Measurements from ENCODE around the gene FAM237B.

Gene FAM237B

DNA sequence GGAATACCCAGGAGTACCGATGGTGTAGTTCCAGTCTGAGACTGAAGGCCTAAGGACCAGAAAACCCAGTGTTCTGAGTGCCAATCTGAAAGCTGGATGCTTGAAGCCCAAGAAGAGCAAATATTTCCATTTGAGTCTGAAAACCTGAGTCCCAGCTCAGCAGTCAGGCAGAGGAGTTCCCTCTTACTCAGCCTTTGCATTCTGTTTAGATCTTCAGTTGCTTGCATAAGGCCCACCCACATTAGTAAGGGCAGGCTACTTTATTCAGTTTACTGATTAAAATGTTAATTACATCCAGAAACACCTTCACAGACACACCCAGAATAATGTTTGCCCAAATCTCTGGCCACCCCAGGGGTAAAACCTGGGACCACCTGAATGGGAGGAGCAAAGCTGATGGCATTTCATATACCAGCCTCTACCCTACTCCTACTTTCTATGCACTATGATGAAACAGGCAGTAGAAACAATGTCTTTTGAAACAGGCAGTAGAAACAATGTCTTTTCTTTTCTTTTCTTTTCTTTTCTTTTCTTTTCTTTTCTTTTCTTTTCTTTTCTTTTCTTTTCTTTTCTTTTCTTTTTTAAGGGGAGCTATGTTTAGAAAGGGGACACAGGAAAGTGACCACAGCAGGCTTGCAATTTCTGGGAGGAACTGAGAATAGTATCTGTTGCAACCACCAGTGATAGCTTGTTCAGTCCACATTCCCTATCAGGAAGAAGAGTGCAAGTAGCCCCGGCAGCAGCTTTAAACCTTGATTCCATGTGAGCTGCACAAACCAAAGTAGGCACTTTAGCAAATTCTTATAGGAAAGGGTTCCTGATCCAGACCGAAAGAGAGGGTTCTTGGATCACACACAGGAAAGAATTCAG is 30.6 kb downstream of the FAM237B start:
- Histone ChIP-seq H3K9ac (ENCODE audit: low read depth, low read length, poor library complexity, severe bottlenecking) (no peak overlapping the region), H3K4me3 (ENCODE audit: low read length, poor library complexity, severe bottlenecking) (no peak overlapping the region), H3K4me1 (ENCODE audit: insufficient read depth, low read length, poor library complexity, severe bottlenecking) (peaks cover 5% of the 10 kb centered on the region), H3K36me3 (ENCODE audit: insufficient read depth, low read length) (no peaks in the 10 kb centered on the region), H4K20me1 (ENCODE audit: insufficient read depth, low read length, poor library complexity, severe bottlenecking) (no peaks in the 10 kb centered on the region), H3K9me3 (ENCODE audit: insufficient read depth, low read depth, low read length) (no peaks in the 10 kb centered on the region; the same call in 1 of the 2 replicates), H3K79me2 (ENCODE audit: insufficient read depth, low read length) (no peaks in the 10 kb centered on the region), H3F3A (ENCODE audit: low read depth) (no peaks in the 10 kb centered on the region), H3K9me2 (replicated peaks; ENCODE audit: low read depth, low read length) (no peaks in the 10 kb centered on the region), H3K4me2 (ENCODE audit: low read depth, low read length, poor library complexity, severe bottlenecking) (no peak overlapping the region), H2AFZ (ENCODE audit: low read length) (no peak overlapping the region), H3K27me3 (ENCODE audit: insufficient read depth, low read length, poor library complexity, severe bottlenecking) (no peaks in the 10 kb centered on the region)
- TF ChIP-seq EZH2phosphoT487 (IDR thresholded peaks at IDR 0.05; ENCODE audit: borderline replicate concordance), result no peak
- TF ChIP-seq, protein P1, sequence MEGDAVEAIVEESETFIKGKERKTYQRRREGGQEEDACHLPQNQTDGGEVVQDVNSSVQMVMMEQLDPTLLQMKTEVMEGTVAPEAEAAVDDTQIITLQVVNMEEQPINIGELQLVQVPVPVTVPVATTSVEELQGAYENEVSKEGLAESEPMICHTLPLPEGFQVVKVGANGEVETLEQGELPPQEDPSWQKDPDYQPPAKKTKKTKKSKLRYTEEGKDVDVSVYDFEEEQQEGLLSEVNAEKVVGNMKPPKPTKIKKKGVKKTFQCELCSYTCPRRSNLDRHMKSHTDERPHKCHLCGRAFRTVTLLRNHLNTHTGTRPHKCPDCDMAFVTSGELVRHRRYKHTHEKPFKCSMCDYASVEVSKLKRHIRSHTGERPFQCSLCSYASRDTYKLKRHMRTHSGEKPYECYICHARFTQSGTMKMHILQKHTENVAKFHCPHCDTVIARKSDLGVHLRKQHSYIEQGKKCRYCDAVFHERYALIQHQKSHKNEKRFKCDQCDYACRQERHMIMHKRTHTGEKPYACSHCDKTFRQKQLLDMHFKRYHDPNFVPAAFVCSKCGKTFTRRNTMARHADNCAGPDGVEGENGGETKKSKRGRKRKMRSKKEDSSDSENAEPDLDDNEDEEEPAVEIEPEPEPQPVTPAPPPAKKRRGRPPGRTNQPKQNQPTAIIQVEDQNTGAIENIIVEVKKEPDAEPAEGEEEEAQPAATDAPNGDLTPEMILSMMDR (conservative IDR thresholded peaks at IDR 0.05; ENCODE audit: low read length), result no peak

DNA sequence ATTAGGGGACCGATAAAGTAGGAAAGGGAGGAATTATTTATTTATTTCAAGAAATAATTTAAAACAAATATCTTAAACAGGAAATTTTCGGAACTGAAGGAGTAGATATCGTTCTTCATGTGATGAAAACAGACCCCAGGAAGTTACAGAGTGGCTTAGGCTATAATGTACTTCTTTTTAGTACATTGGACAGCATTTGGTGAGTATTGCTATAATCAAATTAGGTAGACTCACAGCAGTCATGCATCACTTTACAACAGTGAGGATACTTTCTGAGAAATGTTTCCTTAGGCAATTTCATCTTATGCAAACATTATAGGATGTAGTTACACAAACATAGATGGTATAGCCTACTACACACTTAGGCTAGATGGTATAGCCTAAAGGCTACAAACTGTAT is 33.0 kb downstream of the FAM237B start:
- no peaks in the 10 kb centered on the region for H3K27me3 ChIP-seq (ENCODE audit: insufficient read depth, low read length, poor library complexity, severe bottlenecking)
- no peaks in the 10 kb centered on the region; the same call in 1 of the 2 replicates for H3K9me3 ChIP-seq (ENCODE audit: insufficient read depth, low read depth, low read length)
- H3K4me1 ChIP-seq (ENCODE audit: insufficient read depth, low read length, poor library complexity, severe bottlenecking), result peaks cover 10% of the 10 kb centered on the region
- no peak overlapping the region for H3K9ac ChIP-seq (ENCODE audit: low read depth, low read length, poor library complexity, severe bottlenecking)
- TF ChIP-seq EZH2phosphoT487 (IDR thresholded peaks at IDR 0.05; ENCODE audit: borderline replicate concordance), result no peak
- TF ChIP-seq, protein P1 (conservative IDR thresholded peaks at IDR 0.05; ENCODE audit: low read length), result no peak
- no peaks in the 10 kb centered on the region for H4K20me1 ChIP-seq (ENCODE audit: insufficient read depth, low read length, poor library complexity, severe bottlenecking)
- no peak overlapping the region for H3K4me3 ChIP-seq (ENCODE audit: low read length, poor library complexity, severe bottlenecking)
- no peaks in the 10 kb centered on the region for H3F3A ChIP-seq (ENCODE audit: low read depth)
- no peaks in the 10 kb centered on the region for H3K79me2 ChIP-seq (ENCODE audit: insufficient read depth, low read length)
- no peaks in the 10 kb centered on the region for H3K36me3 ChIP-seq (ENCODE audit: insufficient read depth, low read length)
- H3K4me2 ChIP-seq (ENCODE audit: low read depth, low read length, poor library complexity, severe bottlenecking), result no peak overlapping the region
- H3K9me2 ChIP-seq (replicated peaks; ENCODE audit: low read depth, low read length), result no peaks in the 10 kb centered on the region
- H2AFZ ChIP-seq (ENCODE audit: low read length), result no peak overlapping the region

DNA sequence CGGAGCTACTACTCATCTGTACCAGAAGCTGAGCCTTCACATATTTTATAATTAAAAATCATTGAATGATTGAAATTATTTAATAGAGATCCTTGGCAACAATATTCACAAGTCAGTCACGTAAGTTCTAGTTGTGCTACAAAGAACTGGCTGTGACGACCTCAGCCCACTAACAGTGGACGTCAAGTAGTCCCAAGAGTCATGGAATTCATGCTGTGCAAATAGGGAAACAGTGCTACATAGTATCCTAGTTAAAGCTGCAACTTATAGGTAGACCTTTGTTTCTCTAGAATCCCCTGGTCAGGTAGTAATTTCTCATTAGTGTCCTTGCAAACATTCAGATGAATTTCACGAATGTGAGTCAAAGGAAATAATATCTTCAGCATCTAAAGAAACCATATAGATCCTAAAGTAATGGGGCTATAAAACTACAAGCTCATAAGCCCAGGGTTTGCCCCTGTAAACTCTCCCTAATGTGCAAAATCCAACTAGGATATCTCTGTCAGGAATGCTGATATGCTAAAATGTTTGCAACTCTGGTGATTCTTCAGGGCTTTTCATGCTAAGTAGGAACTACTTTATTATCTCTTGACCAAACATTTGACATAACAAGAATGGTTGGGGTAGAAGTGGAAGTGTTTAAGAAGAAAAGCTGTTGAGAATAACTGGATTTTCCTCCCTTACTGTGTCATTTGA is 44.9 kb downstream of the FAM237B start:
- Histone ChIP-seq H3K4me1 (ENCODE audit: insufficient read depth, low read length, poor library complexity, severe bottlenecking) (no peaks in the 10 kb centered on the region), H3K4me2 (ENCODE audit: low read depth, low read length, poor library complexity, severe bottlenecking) (no peak overlapping the region), H3K27me3 (ENCODE audit: insufficient read depth, low read length, poor library complexity, severe bottlenecking) (no peaks in the 10 kb centered on the region), H3K9me2 (replicated peaks; ENCODE audit: low read depth, low read length) (0 out of 2 replicates have a peak, but pooled peaks cover 3% of the 10 kb centered on the region), H3K36me3 (ENCODE audit: insufficient read depth, low read length) (no peaks in the 10 kb centered on the region), H3K4me3 (ENCODE audit: low read length, poor library complexity, severe bottlenecking) (no peak overlapping the region), H3F3A (ENCODE audit: low read depth) (no peaks in the 10 kb centered on the region), H3K9me3 (ENCODE audit: insufficient read depth, low read depth, low read length) (no peaks in the 10 kb centered on the region), H3K9ac (ENCODE audit: low read depth, low read length, poor library complexity, severe bottlenecking) (no peak overlapping the region), H2AFZ (ENCODE audit: low read length) (no peak overlapping the region), H4K20me1 (ENCODE audit: insufficient read depth, low read length, poor library complexity, severe bottlenecking) (no peaks in the 10 kb centered on the region), H3K79me2 (ENCODE audit: insufficient read depth, low read length) (no peaks in the 10 kb centered on the region)
- TF ChIP-seq, protein P1 (conservative IDR thresholded peaks at IDR 0.05; ENCODE audit: low read length), result no peak
- no peak for TF ChIP-seq EZH2phosphoT487 (IDR thresholded peaks at IDR 0.05; ENCODE audit: borderline replicate concordance)

All from Loucy (cell line).